SK-N-MC (cell line): ENCODE results near the gene WDTC1.

Experiments
- DNase-seq: peaks from one replicate; pipeline ENCODE4 v3.0.0-alpha.2; 2011; ENCODE audit warnings: low read depth, low spot score
- H3K27ac ChIP-seq: fragments of 200-600 bp; sonication (generic); 2 replicates; pipeline ENCODE4 v1.5.1; 2016; ENCODE audit warnings: mixed run types
- H3K36me3 ChIP-seq: fragments of 200-600 bp; sonication (generic); 2 replicates; pipeline ENCODE4 v1.6.1; 2017; ENCODE audit warnings: antibody characterized with exemption, low read length, mixed read lengths; ENCODE audit not compliant: insufficient read depth
- H3K4me3 ChIP-seq: fragments of 200-600 bp; sonication (generic); 2 replicates; pipeline ENCODE4 v1.5.1; 2016
- H3K9ac ChIP-seq: fragments of 200-600 bp; sonication (generic); 2 replicates; pipeline ENCODE4 v1.8.0; 2017; ENCODE audit warnings: mixed run types, mixed read lengths; ENCODE audit not compliant: insufficient read length
- H3K9me3 ChIP-seq: fragments of 200-600 bp; sonication (generic); 2 replicates; pipeline ENCODE4 v1.6.1; 2017; ENCODE audit warnings: low read depth, mild to moderate bottlenecking, antibody characterized with exemption, low read length, moderate library complexity, mixed read lengths
- EZH2 ChIP-seq: fragments of 200-600 bp; sonication (generic); IDR thresholded peaks from one replicate; pipeline ENCODE4 v1.6.1; 2017; ENCODE audit warnings: antibody characterized with exemption
- FOXP2 ChIP-seq: optimal IDR thresholded peaks from 2 replicates; pipeline ENCODE3; 2011; ENCODE audit warnings: mild to moderate bottlenecking, moderate library complexity; ENCODE audit not compliant: insufficient read depth; ENCODE audit errors: extremely low read length, control extremely low read depth
- POLR2AphosphoS5 ChIP-seq: IDR thresholded peaks from 2 replicates; pipeline ENCODE4 v1.6.1; 2012; ENCODE audit warnings: mild to moderate bottlenecking, low read depth, low read length, borderline replicate concordance

WDTC1 gene

GRCh38 chr1:27321813-27322568 lies 87.6 kb downstream of the WDTC1 start, which contains the start of gene TMEM222:
TSS of gene TMEM222 (plus strand) at chr1:27322163. CDS start at chr1:27322198, 35 bp downstream.
- Histone ChIP-seq H3K36me3 (peaks cover 26% of the 10 kb centered on the region), H3K27ac (peak within 1 kb of the TSS; percentile 90), H3K4me3 (peak within 1 kb of the TSS; percentile 100), H3K9me3 (no peaks in the 10 kb centered on the region), H3K9ac (peak within 1 kb of the TSS; percentile 100)
- TF ChIP-seq POLR2AphosphoS5 (peak; percentile 93), EZH2 (no peak), FOXP2 (no peak)
- peak; percentile 68 for DNase-seq

GRCh38 chr1:27322569-27323240 lies 88.3 kb downstream of the WDTC1 start:
- Histone ChIP-seq H3K27ac (peak overlapping the region; percentile 90), H3K36me3 (peaks cover 28% of the 10 kb centered on the region), H3K4me3 (peak overlapping the region; percentile 100), H3K9ac (peak overlapping the region; percentile 100), H3K9me3 (no peaks in the 10 kb centered on the region)
- no peak for DNase-seq
- no peak for TF ChIP-seq POLR2AphosphoS5
- no peak for TF ChIP-seq EZH2
- no peak for TF ChIP-seq FOXP2

- no peak for TF ChIP-seq FOXP2
- TF ChIP-seq POLR2AphosphoS5: no peak
- no peak for DNase-seq
- peaks cover 37% of the 10 kb centered on the region for H3K36me3 ChIP-seq
Observed at GRCh38 chr1:27325286-27325685, 90.9 kb downstream of the WDTC1 start.

GRCh38 chr1:27327964-27328363 lies 93.5 kb downstream of the WDTC1 start:
- no peak for TF ChIP-seq POLR2AphosphoS5
- no peak for TF ChIP-seq FOXP2
- TF ChIP-seq EZH2: no peak
- H3K4me3 ChIP-seq: no peak overlapping the region
- no peak overlapping the region for H3K9ac ChIP-seq
- H3K27ac ChIP-seq: no peak overlapping the region
- no peaks in the 10 kb centered on the region for H3K9me3 ChIP-seq
- DNase-seq: no peak
- peaks cover 58% of the 10 kb centered on the region for H3K36me3 ChIP-seq

More at GRCh38 chr1:27325286-27325685, 90.9 kb downstream of the WDTC1 start:
- Histone ChIP-seq H3K27ac (no peak overlapping the region), H3K9ac (no peak overlapping the region), H3K4me3 (no peak overlapping the region), H3K9me3 (no peaks in the 10 kb centered on the region)

- no peak overlapping the region for H3K4me3 ChIP-seq
- H3K36me3 ChIP-seq: peaks cover 58% of the 10 kb centered on the region
- no peak overlapping the region for H3K9ac ChIP-seq
- H3K9me3 ChIP-seq: no peaks in the 10 kb centered on the region
- no peak for TF ChIP-seq EZH2
- TF ChIP-seq POLR2AphosphoS5: no peak
- no peak for TF ChIP-seq FOXP2
- H3K27ac ChIP-seq: no peak overlapping the region
- no peak for DNase-seq
Observed at GRCh38 chr1:27330786-27331185, 96.4 kb downstream of the WDTC1 start.

- Histone ChIP-seq H3K27ac (no peak overlapping the region), H3K4me3 (no peak overlapping the region), H3K36me3 (peaks cover 52% of the 10 kb centered on the region), H3K9ac (no peak overlapping the region), H3K9me3 (no peaks in the 10 kb centered on the region)
- DNase-seq: no peak
- TF ChIP-seq POLR2AphosphoS5: no peak
- TF ChIP-seq EZH2: no peak
- no peak for TF ChIP-seq FOXP2
Observed at GRCh38 chr1:27331426-27331825, 97.0 kb downstream of the WDTC1 start.

GRCh38 chr1:27331922-27332321 lies 97.5 kb downstream of the WDTC1 start:
- no peak overlapping the region for H3K4me3 ChIP-seq
- no peak for TF ChIP-seq FOXP2
- no peak for TF ChIP-seq POLR2AphosphoS5
- no peak for TF ChIP-seq EZH2
- DNase-seq: no peak
- no peak overlapping the region for H3K27ac ChIP-seq
- no peak overlapping the region for H3K9ac ChIP-seq
- H3K36me3 ChIP-seq: peaks cover 47% of the 10 kb centered on the region; the same call in 1 of the 2 replicates
- H3K9me3 ChIP-seq: no peaks in the 10 kb centered on the region

GRCh38 chr1:27332536-27333281 lies 98.3 kb downstream of the WDTC1 start:
- DNase-seq: no peak
- H3K9me3 ChIP-seq: no peaks in the 10 kb centered on the region
- TF ChIP-seq EZH2 (no peak), POLR2AphosphoS5 (no peak), FOXP2 (no peak)
- no peak overlapping the region for H3K27ac ChIP-seq
- peaks cover 45% of the 10 kb centered on the region; the same call in 1 of the 2 replicates for H3K36me3 ChIP-seq
- H3K4me3 ChIP-seq: no peak overlapping the region
- H3K9ac ChIP-seq: no peak overlapping the region
